Hepatocyte (in vitro differentiated cells): ENCODE data around the gene PPM1A. TPM values are rescaled to one million over a fixed set of nuclear protein-coding genes. Genes with fewer than 3 reads are reported as not detected.

ENCODE experiments used
- DNase-seq: peaks from one replicate; pipeline ENCODE4 v3.0.0-alpha.2; 2016; ENCODE audit warnings: low spot score
- H2AFZ ChIP-seq: fragments of 200-600 bp; sonication (generic); 2 replicates; pipeline ENCODE4 v1.6.0; 2016; ENCODE audit warnings: antibody characterized with exemption, mild to moderate bottlenecking
- H3K27ac ChIP-seq: fragments of 200-600 bp; sonication (generic); 2 replicates; pipeline ENCODE4 v1.5.1; 2016; ENCODE audit warnings: mild to moderate bottlenecking
- H3K27me3 ChIP-seq: fragments of 200-600 bp; sonication (generic); 2 replicates; pipeline ENCODE4 v1.6.1; 2016
- H3K36me3 ChIP-seq: fragments of 200-600 bp; sonication (generic); replicated peaks from 2 replicates; pipeline ENCODE4 v1.5.1; 2016; ENCODE audit warnings: low read depth; ENCODE audit not compliant: insufficient read depth
- H3K4me1 ChIP-seq: fragments of 200-600 bp; sonication (generic); 2 replicates; pipeline ENCODE4 v1.5.1; 2016; ENCODE audit warnings: mild to moderate bottlenecking, moderate library complexity; ENCODE audit not compliant: insufficient read depth
- H3K4me2 ChIP-seq: fragments of 200-600 bp; sonication (generic); 2 replicates; pipeline ENCODE4 v1.6.0; 2016
- H3K4me3 ChIP-seq: fragments of 200-600 bp; sonication (generic); 2 replicates; pipeline ENCODE4 v1.5.1; 2016; ENCODE audit warnings: mild to moderate bottlenecking
- H3K79me2 ChIP-seq: fragments of 200-600 bp; sonication (generic); 2 replicates; pipeline ENCODE4 v1.6.0; 2017; ENCODE audit warnings: mild to moderate bottlenecking
- H3K9me2 ChIP-seq: fragments of 200-600 bp; sonication (generic); replicated peaks from 2 replicates; pipeline ENCODE4 v1.6.0; 2017; ENCODE audit warnings: mild to moderate bottlenecking; ENCODE audit not compliant: insufficient read depth
- H3K9me3 ChIP-seq: fragments of 200-600 bp; sonication (generic); 2 replicates; pipeline ENCODE4 v1.5.1; 2016; ENCODE audit warnings: low read depth, mild to moderate bottlenecking
- H4K20me1 ChIP-seq: fragments of 200-600 bp; sonication (generic); 2 replicates; pipeline ENCODE4 v1.6.0; 2016; ENCODE audit warnings: mild to moderate bottlenecking; ENCODE audit not compliant: insufficient read depth, poor library complexity, severe bottlenecking
- EZH2 ChIP-seq: fragments of 200-600 bp; sonication (generic); IDR thresholded peaks from 2 replicates; pipeline ENCODE4 v1.6.1; 2016; ENCODE audit warnings: antibody characterized with exemption, mild to moderate bottlenecking, borderline replicate concordance
- EZH2phosphoT487 ChIP-seq: fragments of 200-600 bp; sonication (generic); IDR thresholded peaks from one replicate; pipeline ENCODE4 v1.6.1; 2018; ENCODE audit warnings: antibody characterized with exemption, mild to moderate bottlenecking, low read depth, moderate library complexity; ENCODE audit not compliant: unreplicated experiment, severe bottlenecking
- WGBS: methylation state at CpG from one replicate; pipeline ENCODE4 v1.1.6; 2016; ENCODE audit warnings: low lambda C conversion rate; ENCODE audit errors: missing lambda C conversion rate; 5-methylcytosine and 5-hydroxymethylcytosine counted together
- polyA plus RNA-seq: library from polyadenylated mRNA; unstranded; fragments of >200 nt; fragmentation: Nextera tagmentation; extraction: Ambion mirVana; gene quantifications from 2 replicates; pipeline ENCODE4 v1.2.1, GENCODE V29; 2016
- total RNA-seq: library from RNA; depleted of rRNA; stranded (reverse); fragments of >200 nt; gene quantifications from 2 replicates; pipeline ENCODE4 v1.2.3, GENCODE V29; 2014
- TF ChIP-seq, protein P1 (sequence below): fragments of 200-600 bp; sonication (generic); IDR thresholded peaks from 2 replicates; pipeline ENCODE4 v1.5.1; 2016; ENCODE audit warnings: antibody characterized with exemption, mild to moderate bottlenecking; ENCODE audit not compliant: poor library complexity

Gene PPM1A
- total and polyA plus RNA-seq, 2 experiments from 2014 or later = 24.2 to 41.7 TPM

DNA sequence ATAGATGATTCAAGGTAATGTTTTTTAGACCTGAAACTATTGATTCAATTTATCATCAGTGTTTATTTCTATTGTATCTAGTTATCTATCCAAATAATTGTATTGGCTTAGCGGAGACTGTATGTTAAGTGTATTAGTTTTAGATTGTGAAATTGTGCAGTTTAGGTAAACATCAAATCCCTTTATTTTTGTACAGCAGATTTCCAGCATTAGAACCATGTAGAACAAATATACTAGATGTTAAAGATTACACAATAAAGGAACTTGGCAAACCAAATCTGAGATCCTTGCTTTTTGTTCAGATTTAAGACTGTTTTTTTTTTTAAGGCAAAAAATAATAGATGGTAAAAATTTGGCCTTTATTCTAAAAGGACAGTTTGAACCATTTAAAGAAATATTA lies 39.3 kb downstream of the PPM1A start:
- no peak for DNase-seq
- H3K27me3 ChIP-seq = no peaks in the 10 kb centered on the region
- no peak overlapping the region for H3K4me3 ChIP-seq
- no peaks in the 10 kb centered on the region for H4K20me1 ChIP-seq
- no peaks in the 10 kb centered on the region for H3K9me3 ChIP-seq
- no peaks in the 10 kb centered on the region for H3K9me2 ChIP-seq
- WGBS = 89% methylated on average over 1 of the region's 1 CpG
- H3K79me2 ChIP-seq = peaks cover 4% of the 10 kb centered on the region
- H2AFZ ChIP-seq = no peak overlapping the region
- no peaks in the 10 kb centered on the region for H3K36me3 ChIP-seq
- H3K4me2 ChIP-seq = no peak overlapping the region
- H3K27ac ChIP-seq = no peak overlapping the region
- no peaks in the 10 kb centered on the region for H3K4me1 ChIP-seq
- TF ChIP-seq EZH2 (no peak), EZH2phosphoT487 (no peak)
- TF ChIP-seq, protein P1, sequence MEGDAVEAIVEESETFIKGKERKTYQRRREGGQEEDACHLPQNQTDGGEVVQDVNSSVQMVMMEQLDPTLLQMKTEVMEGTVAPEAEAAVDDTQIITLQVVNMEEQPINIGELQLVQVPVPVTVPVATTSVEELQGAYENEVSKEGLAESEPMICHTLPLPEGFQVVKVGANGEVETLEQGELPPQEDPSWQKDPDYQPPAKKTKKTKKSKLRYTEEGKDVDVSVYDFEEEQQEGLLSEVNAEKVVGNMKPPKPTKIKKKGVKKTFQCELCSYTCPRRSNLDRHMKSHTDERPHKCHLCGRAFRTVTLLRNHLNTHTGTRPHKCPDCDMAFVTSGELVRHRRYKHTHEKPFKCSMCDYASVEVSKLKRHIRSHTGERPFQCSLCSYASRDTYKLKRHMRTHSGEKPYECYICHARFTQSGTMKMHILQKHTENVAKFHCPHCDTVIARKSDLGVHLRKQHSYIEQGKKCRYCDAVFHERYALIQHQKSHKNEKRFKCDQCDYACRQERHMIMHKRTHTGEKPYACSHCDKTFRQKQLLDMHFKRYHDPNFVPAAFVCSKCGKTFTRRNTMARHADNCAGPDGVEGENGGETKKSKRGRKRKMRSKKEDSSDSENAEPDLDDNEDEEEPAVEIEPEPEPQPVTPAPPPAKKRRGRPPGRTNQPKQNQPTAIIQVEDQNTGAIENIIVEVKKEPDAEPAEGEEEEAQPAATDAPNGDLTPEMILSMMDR = no peak

DNA sequence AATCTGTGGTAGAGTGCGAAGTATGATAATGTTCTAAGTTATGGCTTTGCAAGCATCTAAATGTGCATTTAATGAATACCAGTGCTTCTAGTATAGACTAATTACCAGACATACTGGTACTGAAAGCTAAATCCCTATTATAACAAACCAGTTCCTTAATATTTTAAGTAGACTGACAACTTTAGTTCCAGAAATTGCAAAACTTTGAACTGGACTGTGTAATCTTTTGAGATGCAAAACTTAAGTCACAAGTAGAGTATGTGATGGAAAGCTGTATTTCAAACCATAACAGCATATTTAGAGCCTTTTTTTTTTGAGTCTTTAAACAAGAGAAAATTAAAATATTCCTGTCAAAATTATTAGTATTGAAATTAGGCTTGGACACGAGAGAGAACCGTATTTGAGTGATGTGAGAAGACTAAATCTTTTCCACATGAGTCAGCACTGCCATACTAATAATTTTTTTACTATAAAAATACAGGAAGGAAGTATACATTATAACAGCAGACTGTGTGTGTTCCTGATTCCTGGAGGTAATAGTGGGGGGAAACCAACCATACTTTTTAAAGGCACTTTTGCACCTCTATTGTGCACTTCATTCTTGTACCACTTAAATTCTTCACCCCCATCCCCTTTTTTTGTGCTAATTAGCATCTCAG lies 45.5 kb downstream of the PPM1A start:
- Histone ChIP-seq H3K27me3 (no peaks in the 10 kb centered on the region), H3K9me3 (no peaks in the 10 kb centered on the region), H2AFZ (no peak overlapping the region), H3K79me2 (no peaks in the 10 kb centered on the region), H3K4me3 (no peak overlapping the region), H3K4me2 (no peak overlapping the region), H3K36me3 (no peaks in the 10 kb centered on the region), H3K27ac (no peak overlapping the region), H4K20me1 (no peaks in the 10 kb centered on the region), H3K9me2 (no peaks in the 10 kb centered on the region), H3K4me1 (no peaks in the 10 kb centered on the region)
- TF ChIP-seq EZH2 (no peak), EZH2phosphoT487 (no peak)
- TF ChIP-seq, protein P1 = no peak
- no peak for DNase-seq
- 88% methylated on average over 3 of the region's 3 CpGs for whole genome bisulfite sequencing

DNA sequence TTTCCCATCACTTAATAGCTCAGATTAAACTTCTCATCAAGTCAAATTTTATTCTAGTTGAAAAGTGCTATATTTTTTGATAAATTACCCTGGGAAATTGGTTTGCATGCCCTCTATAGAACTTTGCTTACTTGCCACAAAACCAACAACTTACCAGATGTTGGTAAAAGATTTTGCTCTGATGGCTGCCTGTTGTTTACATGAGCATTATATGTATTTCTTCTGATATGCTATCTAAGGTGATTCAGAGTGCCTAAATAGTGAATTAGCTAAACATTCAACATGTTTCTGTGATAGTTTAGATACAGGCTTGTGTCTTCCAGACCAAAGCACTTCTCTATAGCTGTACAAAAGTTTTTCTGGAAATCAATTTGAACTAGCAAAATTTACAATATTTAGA lies 51.0 kb downstream of the PPM1A start:
- H3K4me1 ChIP-seq = peaks cover 5% of the 10 kb centered on the region
- H3K27ac ChIP-seq = no peak overlapping the region
- H4K20me1 ChIP-seq = no peaks in the 10 kb centered on the region
- H3K79me2 ChIP-seq = no peaks in the 10 kb centered on the region
- H3K27me3 ChIP-seq = no peaks in the 10 kb centered on the region
- TF ChIP-seq EZH2phosphoT487 (no peak), EZH2 (no peak)
- TF ChIP-seq, protein P1 = no peak
- H3K9me2 ChIP-seq = no peaks in the 10 kb centered on the region
- no peak overlapping the region for H3K4me2 ChIP-seq
- no peaks in the 10 kb centered on the region for H3K9me3 ChIP-seq
- no peak overlapping the region for H2AFZ ChIP-seq
- no peaks in the 10 kb centered on the region for H3K36me3 ChIP-seq
- no peak overlapping the region for H3K4me3 ChIP-seq
- DNase-seq = no peak

DNA sequence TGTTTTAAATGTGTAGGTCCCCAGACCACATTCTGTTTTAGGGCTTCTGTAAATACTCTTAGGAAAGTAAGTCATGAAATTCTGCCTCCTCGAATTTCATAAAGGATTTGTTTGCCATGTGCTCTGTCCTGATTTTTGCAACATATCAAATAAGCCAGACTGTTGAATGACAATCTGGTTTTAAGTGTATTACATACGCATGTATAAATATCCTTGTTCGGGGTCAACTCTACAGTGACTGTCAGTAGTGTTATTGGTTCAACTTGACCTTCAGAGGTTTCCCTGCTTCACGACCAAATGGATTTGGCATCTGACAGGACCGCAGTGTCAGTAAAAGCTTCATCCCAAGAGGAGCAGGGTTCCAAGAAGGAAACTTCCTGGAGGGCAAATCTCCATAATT lies 52.7 kb downstream of the PPM1A start:
- Histone ChIP-seq H3K27ac (no peak overlapping the region), H3K9me3 (no peaks in the 10 kb centered on the region), H3K4me2 (no peak overlapping the region), H3K4me1 (peaks cover 5% of the 10 kb centered on the region), H2AFZ (no peak overlapping the region), H3K27me3 (no peaks in the 10 kb centered on the region), H3K36me3 (no peaks in the 10 kb centered on the region), H4K20me1 (no peaks in the 10 kb centered on the region), H3K4me3 (no peak overlapping the region), H3K79me2 (no peaks in the 10 kb centered on the region), H3K9me2 (no peaks in the 10 kb centered on the region)
- TF ChIP-seq EZH2phosphoT487 = no peak
- TF ChIP-seq, protein P1 = no peak
- DNase-seq = no peak
- WGBS = 86% methylated on average over 5 of the region's 5 CpGs
